Erythroblast (primary cell): ENCODE measurements around the gene FAM13C.

Experiments used
- GATA1 ChIP-seq: IDR thresholded peaks from 2 replicates; pipeline ENCODE4 v1.6.1; 2011; ENCODE audit warnings: low read depth, mild to moderate bottlenecking, control low read depth, low read length, moderate library complexity
- POLR2A ChIP-seq: IDR thresholded peaks from 2 replicates; pipeline ENCODE4 v1.6.1; 2011; ENCODE audit warnings: mild to moderate bottlenecking, low read length

DNA sequence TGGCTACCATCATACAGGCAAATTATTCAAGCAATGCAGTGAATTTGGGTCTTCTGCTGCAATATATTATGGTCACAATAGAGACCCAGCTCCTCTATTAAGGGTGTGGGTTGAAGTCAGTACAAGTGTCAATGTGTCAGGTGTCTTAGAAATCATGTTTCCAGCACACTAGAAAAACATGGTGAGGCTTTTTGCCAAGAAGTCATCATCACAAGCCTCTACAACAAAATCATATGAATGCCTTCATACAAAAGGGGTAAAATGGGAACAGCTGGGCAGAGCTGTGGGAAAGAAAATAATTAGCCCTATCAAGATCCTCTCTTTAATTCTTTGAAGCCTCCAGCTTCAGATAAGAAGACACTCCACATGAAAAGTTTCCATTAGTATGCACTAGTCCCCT lies 37.2 kb downstream of the FAM13C start:
- TF ChIP-seq POLR2A: no peak
- TF ChIP-seq GATA1: no peak
